ENCODE measurements around the gene GFI1. TPM values are rescaled to one million over a fixed set of nuclear protein-coding genes. Genes with fewer than 3 reads are reported as not detected.
A peak's percentile ranks its signal among the peaks of the same experiment; 100 is the strongest.

Gene GFI1
- total RNA-seq, 1 donor: 0.09 TPM

DNA sequence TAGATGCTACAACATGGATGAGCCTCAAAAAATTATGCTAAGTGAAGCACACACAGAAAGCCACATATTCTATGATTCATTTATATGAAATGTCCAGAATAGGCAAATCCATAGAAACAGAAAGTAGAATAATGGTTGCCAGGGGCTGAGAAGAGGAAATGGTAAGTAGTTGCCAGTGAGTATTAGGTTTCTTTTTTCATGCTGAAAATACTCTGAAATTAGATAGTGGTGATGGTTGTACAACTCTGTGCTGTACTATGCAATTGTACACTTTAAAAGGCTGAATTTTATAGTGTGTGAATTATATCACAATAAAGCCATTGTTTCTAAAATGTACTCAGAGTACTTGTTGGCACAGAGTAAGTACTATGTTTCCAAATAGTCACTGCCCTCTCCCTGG lies 15.5 kb upstream of the GFI1 start:
- peak; percentile 58 for DNase-seq (ENCODE audit: low read depth)
- TF ChIP-seq, protein P1, sequence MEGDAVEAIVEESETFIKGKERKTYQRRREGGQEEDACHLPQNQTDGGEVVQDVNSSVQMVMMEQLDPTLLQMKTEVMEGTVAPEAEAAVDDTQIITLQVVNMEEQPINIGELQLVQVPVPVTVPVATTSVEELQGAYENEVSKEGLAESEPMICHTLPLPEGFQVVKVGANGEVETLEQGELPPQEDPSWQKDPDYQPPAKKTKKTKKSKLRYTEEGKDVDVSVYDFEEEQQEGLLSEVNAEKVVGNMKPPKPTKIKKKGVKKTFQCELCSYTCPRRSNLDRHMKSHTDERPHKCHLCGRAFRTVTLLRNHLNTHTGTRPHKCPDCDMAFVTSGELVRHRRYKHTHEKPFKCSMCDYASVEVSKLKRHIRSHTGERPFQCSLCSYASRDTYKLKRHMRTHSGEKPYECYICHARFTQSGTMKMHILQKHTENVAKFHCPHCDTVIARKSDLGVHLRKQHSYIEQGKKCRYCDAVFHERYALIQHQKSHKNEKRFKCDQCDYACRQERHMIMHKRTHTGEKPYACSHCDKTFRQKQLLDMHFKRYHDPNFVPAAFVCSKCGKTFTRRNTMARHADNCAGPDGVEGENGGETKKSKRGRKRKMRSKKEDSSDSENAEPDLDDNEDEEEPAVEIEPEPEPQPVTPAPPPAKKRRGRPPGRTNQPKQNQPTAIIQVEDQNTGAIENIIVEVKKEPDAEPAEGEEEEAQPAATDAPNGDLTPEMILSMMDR (IDR thresholded peaks at IDR 0.05; ENCODE audit: insufficient read depth, low read length): no peak
- no peak overlapping the region for H3K4me3 ChIP-seq (ENCODE audit: low read depth, low read length)

- DNase-seq (ENCODE audit: low read depth): no peak
- no peak overlapping the region for H3K4me3 ChIP-seq (ENCODE audit: low read depth, low read length)
- TF ChIP-seq, protein P1 (IDR thresholded peaks at IDR 0.05; ENCODE audit: insufficient read depth, low read length): no peak
Measured at GRCh38 chr1:92500552-92500951, 13.8 kb upstream of the GFI1 start.

- no peak overlapping the region for H3K4me3 ChIP-seq (ENCODE audit: low read depth, low read length)
- no peak for DNase-seq (ENCODE audit: low read depth)
- TF ChIP-seq, protein P1 (IDR thresholded peaks at IDR 0.05; ENCODE audit: insufficient read depth, low read length): no peak
Measured at GRCh38 chr1:92495392-92496063, 8.8 kb upstream of the GFI1 start.

DNA sequence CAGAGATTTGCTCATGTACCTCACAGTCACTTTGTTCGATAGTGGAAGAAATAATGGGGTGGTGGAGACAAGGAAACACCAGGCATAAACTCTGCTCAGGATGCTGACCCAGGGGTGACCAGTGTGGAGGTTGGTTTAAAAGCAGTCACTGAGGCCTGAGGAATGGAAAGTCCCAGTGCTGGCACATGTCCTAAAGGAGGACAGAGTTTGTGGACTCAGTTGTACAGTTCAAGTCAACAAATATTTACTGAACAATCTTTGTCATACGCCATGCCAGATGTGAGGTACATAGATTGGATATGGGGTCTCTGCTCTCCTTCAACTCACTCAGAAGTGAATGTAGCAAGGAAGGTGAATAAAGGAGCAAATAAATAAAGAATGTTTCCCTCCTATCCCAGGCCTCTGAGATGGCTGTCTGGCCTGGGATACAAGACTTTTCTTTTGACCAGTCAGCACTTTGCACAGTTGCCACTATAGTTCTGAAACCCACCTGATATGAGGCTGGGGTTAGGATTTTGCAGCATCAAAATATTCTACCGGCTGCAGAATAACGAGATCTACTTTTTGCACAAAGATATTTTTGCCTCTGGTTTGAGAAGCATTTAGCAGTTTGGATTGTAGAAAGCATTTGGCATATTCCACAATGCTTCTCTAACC lies 7.9 kb upstream of the GFI1 start:
- TF ChIP-seq, protein P1 (IDR thresholded peaks at IDR 0.05; ENCODE audit: insufficient read depth, low read length): no peak
- DNase-seq (ENCODE audit: low read depth): no peak
- no peak overlapping the region for H3K4me3 ChIP-seq (ENCODE audit: low read depth, low read length)

GRCh38 chr1:92493139-92493538 lies 6.4 kb upstream of the GFI1 start:
- H3K4me3 ChIP-seq (ENCODE audit: low read depth, low read length): no peak overlapping the region
- no peak for DNase-seq (ENCODE audit: low read depth)
- TF ChIP-seq, protein P1 (IDR thresholded peaks at IDR 0.05; ENCODE audit: insufficient read depth, low read length): no peak

DNA sequence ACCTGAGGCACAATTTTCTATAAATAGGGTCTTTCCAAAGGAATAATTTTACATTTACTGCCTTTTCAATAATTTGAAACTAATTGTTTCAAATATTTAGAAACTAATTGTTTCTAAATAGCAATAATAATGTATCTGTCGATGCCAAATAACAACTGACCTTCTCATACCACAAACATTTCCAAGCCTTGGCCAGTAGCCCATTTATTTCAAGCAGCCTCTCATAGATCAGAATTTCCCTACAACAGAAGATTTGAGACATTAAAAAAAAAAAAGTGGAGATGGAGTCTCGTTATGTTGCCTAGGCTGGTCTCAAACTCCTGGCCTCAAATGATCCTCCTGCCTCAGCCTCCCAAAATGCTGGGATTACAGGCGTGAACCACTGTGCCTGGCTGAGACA lies 2.1 kb upstream of the GFI1 start:
- DNase-seq (ENCODE audit: low read depth): peak; percentile 25
- no peak overlapping the region for H3K4me3 ChIP-seq (ENCODE audit: low read depth, low read length)
- TF ChIP-seq, protein P1 (IDR thresholded peaks at IDR 0.05; ENCODE audit: insufficient read depth, low read length): no peak

Data from fibroblast of the aortic adventitia (primary cell).